Measurements from ENCODE around the gene VWF.

Gene VWF

DNA sequence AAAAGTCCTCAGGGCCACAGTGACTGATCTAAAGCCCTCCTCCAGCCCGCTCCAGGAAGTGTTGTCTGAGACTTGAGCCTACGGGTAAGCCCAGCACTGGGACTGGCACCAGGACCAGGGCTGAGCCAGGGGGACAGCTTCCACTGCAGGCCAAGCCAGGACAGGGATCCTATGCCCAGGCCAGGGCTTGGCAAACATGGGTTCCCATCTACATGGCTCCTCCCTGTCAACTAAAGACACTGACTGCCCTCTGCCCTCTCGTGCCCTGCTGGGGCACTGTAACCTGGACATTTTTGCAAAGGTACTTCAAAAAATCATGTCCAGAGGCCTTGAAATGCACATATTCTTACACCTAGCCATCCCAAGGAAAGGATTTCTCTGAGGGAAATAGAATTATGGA lies 88.0 kb downstream of the VWF start:
- Mint-ChIP-seq H3K4me1 (no peaks in the 10 kb centered on the region), H3K36me3 (ENCODE audit: low read depth) (no peaks in the 10 kb centered on the region), H3K27ac (no peak overlapping the region), H3K27me3 (ENCODE audit: low read depth, poor library complexity) (peaks cover 19% of the 10 kb centered on the region), H3K9me3 (no peaks in the 10 kb centered on the region), H3K4me3 (no peak overlapping the region)
- no peak for DNase-seq
- TF ChIP-seq CTCF (IDR thresholded peaks at IDR 0.05) = no peak

DNA sequence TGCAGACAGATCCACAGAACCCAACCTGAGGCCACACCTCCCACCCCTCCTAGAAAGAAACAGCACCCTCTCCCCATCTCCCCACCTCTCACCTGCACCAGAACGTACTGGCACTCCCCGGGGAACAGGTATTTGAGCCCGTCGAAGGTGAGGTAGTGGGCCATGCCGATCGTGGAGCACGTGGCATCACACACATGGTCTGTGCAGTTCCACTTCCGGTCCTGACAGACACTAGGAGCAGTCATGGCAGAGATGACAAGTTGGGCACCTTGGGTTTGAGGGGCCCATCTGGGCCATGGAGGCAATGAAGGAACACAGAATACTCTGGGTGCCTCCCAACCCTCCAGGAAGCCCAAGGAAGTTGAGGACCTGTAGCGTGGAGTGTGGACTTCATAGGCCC lies 89.9 kb downstream of the VWF start:
- H3K36me3 Mint-ChIP-seq (ENCODE audit: low read depth) = no peaks in the 10 kb centered on the region
- H3K4me1 Mint-ChIP-seq = no peaks in the 10 kb centered on the region
- H3K9me3 Mint-ChIP-seq = no peaks in the 10 kb centered on the region
- no peak overlapping the region for H3K4me3 Mint-ChIP-seq
- no peak for DNase-seq
- peaks cover 22% of the 10 kb centered on the region for H3K27me3 Mint-ChIP-seq (ENCODE audit: low read depth, poor library complexity)
- TF ChIP-seq CTCF (IDR thresholded peaks at IDR 0.05) = no peak
- no peak overlapping the region for H3K27ac Mint-ChIP-seq

GRCh38 chr12:6033546-6033945 lies 90.9 kb downstream of the VWF start:
- H3K4me1 Mint-ChIP-seq = no peaks in the 10 kb centered on the region
- peaks cover 3% of the 10 kb centered on the region for H3K9me3 Mint-ChIP-seq
- no peak overlapping the region for H3K27ac Mint-ChIP-seq
- TF ChIP-seq CTCF (IDR thresholded peaks at IDR 0.05) = no peak
- H3K36me3 Mint-ChIP-seq (ENCODE audit: low read depth) = no peaks in the 10 kb centered on the region
- no peak for DNase-seq
- peaks cover 26% of the 10 kb centered on the region for H3K27me3 Mint-ChIP-seq (ENCODE audit: low read depth, poor library complexity)
- no peak overlapping the region for H3K4me3 Mint-ChIP-seq

DNA sequence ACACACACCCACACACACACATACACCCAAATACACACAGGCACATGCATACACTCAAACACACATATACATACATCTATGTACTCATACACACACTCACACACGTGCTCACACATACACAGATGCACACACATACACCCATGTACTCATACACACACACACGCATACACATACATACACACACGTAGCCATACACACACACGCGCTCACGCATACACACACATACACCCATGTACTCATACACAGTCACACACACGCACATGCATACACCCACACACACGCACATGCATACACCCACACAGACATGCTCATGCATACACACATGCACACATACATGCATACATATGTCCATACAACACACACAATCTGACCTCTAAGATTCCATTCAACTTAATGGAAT lies 91.7 kb downstream of the VWF start:
- no peak for DNase-seq
- no peak for TF ChIP-seq CTCF (IDR thresholded peaks at IDR 0.05)
- Mint-ChIP-seq H3K4me3 (no peak overlapping the region), H3K9me3 (peaks cover 11% of the 10 kb centered on the region), H3K36me3 (ENCODE audit: low read depth) (no peaks in the 10 kb centered on the region), H3K27me3 (ENCODE audit: low read depth, poor library complexity) (peaks cover 29% of the 10 kb centered on the region), H3K4me1 (no peaks in the 10 kb centered on the region), H3K27ac (no peak overlapping the region)

GRCh38 chr12:6031001-6031400 lies 93.5 kb downstream of the VWF start:
- H3K36me3 Mint-ChIP-seq (ENCODE audit: low read depth) = peaks cover 5% of the 10 kb centered on the region

More at GRCh38 chr12:6031001-6031400, 93.5 kb downstream of the VWF start:
- Mint-ChIP-seq H3K27me3 (ENCODE audit: low read depth, poor library complexity) (peaks cover 26% of the 10 kb centered on the region), H3K4me3 (no peak overlapping the region), H3K27ac (no peak overlapping the region), H3K9me3 (peaks cover 24% of the 10 kb centered on the region), H3K4me1 (no peaks in the 10 kb centered on the region)
- no peak for DNase-seq
- no peak for TF ChIP-seq CTCF (IDR thresholded peaks at IDR 0.05)

Data from nephron progenitor cell (in vitro differentiated cells).